Measurements from ENCODE around the gene AR. TPM values are rescaled to one million over a fixed set of nuclear protein-coding genes. Genes with fewer than 3 reads are reported as not detected.

AR gene
- total and polyA plus RNA-seq, 2 of the 8 experiments (the other 6 are each of a cell fraction or from before 2014, with no cell fraction given): 7.1 to 10.7 TPM

DNA sequence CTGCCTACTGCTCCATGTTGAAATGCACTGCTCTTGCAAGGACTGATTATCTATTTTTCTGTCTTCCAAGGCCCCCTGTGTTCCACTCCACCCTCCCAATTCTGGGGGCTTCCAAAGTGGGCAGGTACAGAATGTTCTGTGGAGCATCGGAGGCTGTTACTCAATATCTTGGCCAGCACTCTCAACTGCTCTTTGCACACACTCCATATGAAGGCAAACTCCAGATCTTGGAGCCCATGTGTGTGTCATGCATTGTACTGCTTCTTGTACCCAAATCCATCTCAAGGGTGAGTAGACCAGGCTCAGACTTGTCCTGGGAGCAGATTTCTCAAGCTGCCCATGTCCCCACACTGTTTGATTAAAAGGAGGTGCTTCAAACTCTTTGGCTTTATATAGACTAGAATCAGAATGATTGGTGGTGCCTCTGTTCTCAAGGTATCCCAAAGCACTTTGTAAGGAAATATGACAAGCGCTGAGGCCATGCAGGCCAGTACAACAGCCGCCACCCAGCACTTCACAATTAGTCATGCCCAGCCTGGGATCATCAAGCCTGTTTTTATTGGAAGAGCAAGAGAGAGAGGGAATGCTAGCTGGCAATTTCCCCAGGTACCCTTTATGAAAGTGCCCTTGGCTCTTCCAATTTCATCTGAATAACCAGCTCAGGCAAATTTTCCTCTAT, 44.3 kb downstream of the AR start:
- no peak for FAIRE-seq
- TF ChIP-seq PHF8 (conservative IDR thresholded peaks at IDR 0.05; ENCODE audit: low read depth, low read length) (no peak), GTF2F1 (IDR thresholded peaks at IDR 0.05; ENCODE audit: borderline replicate concordance, low read depth, low read length) (no peak), SUZ12 (IDR thresholded peaks at IDR 0.05; ENCODE audit: low read length) (no peak), FOSL1 (IDR thresholded peaks at IDR 0.05; ENCODE audit: insufficient read depth, low read depth, low read length) (no peak), YY1 (IDR thresholded peaks at IDR 0.05; ENCODE audit: low read depth, low read length) (no peak), MAFK (IDR thresholded peaks at IDR 0.05; ENCODE audit: low read depth, low read length) (no peak), EZH2 (IDR thresholded peaks at IDR 0.05; ENCODE audit: low read depth, low read length, severe bottlenecking) (no peak)

More for the DNA sequence above, 44.3 kb downstream of the AR start:
- ChIA-PET CTCF (ENCODE audit: partially characterized antibody) (interaction anchor here (1.6 kb wide), 1 partner anchor 32 kb away, joined by 3 read pairs; no protein-coding TSS in a partner anchor), POLR2A (ENCODE audit: partially characterized antibody) (no interaction called here)
- H3K27ac ChIP-seq (ENCODE audit: low read depth, low read length): no peak overlapping the region
- no peaks in the 10 kb centered on the region for H4K20me1 ChIP-seq (replicated peaks in 1 of 2; ENCODE audit: control insufficient read depth in 1 of 2, insufficient read depth in 2 of 2, low read length in 2 of 2)
- DNase-seq (ENCODE audit: low read depth in 1 of 2, low spot score in 2 of 2): no peak
- no peaks in the 10 kb centered on the region for H3K79me1 ChIP-seq (ENCODE audit: low read depth, low read length)
- WGBS, 2 experiments (ENCODE audit: extremely low coverage in 1 of 2, insufficient coverage in 1 of 2, insufficient read length in 1 of 2, insufficient replicate concordance in 2 of 2, low coverage in 1 of 2, low lambda C conversion rate in 2 of 2, missing lambda C conversion rate in 1 of 2): 100% methylated on average over 3 of the region's 3 CpGs; no CpG with 5 or more reads in 1 of the 2 experiments
- H3K4me2 ChIP-seq (ENCODE audit: insufficient read depth in 1 of 2, low read depth in 2 of 2, low read length in 2 of 2): no peak overlapping the region
- no peak overlapping the region for H2BK5ac ChIP-seq (ENCODE audit: low read depth, low read length)
- no peak overlapping the region for H2AK5ac ChIP-seq (ENCODE audit: low read depth, low read length)
- H3K9ac ChIP-seq (replicated peaks in 1 of 4; ENCODE audit: extremely low read depth in 1 of 4, low read depth in 3 of 4, low read length in 3 of 4): no peak overlapping the region
- H3K56ac ChIP-seq (replicated peaks; ENCODE audit: insufficient read length, low read depth, low read length): no peak overlapping the region
- no peak overlapping the region for H3K4me3 ChIP-seq (ENCODE audit: extremely low read depth in 1 of 4, insufficient read depth in 2 of 4, low read depth in 3 of 4, low read length in 4 of 4)
- H3K4ac ChIP-seq (replicated peaks; ENCODE audit: insufficient read length, low read depth, low read length): no peak overlapping the region
- H4K8ac ChIP-seq (ENCODE audit: extremely low read depth, insufficient read depth, low read length): no peak overlapping the region
- no peaks in the 10 kb centered on the region for H3K23me2 ChIP-seq (ENCODE audit: low read depth, low read length)
- H3K9me3 ChIP-seq (ENCODE audit: insufficient read depth in 2 of 2, low read depth in 1 of 2, low read length in 1 of 2): no peaks in the 10 kb centered on the region
- H2BK12ac ChIP-seq (ENCODE audit: low read depth, low read length): no peak overlapping the region
- H4K5ac ChIP-seq (ENCODE audit: insufficient read length, low read depth, low read length): no peak overlapping the region
- H3K36me3 ChIP-seq (ENCODE audit: control insufficient read depth in 2 of 4, insufficient read depth in 4 of 4, low read length in 3 of 4): no peaks in the 10 kb centered on the region
- H3K18ac ChIP-seq (ENCODE audit: extremely low read depth, low read length): no peak overlapping the region
- no peak overlapping the region for H3K23ac ChIP-seq (ENCODE audit: insufficient read length)
- no peaks in the 10 kb centered on the region; a peak in 1 of 7 replicates for H3K4me1 ChIP-seq (replicated peaks in 1 of 4; ENCODE audit: control insufficient read depth in 3 of 4, insufficient read depth in 4 of 4, low read length in 3 of 4)
- no peak overlapping the region for H2BK120ac ChIP-seq (replicated peaks; ENCODE audit: low read depth, low read length)
- H3K79me2 ChIP-seq (ENCODE audit: control insufficient read depth in 1 of 2, insufficient read depth in 2 of 2, low read length in 2 of 2): no peaks in the 10 kb centered on the region
- H2BK20ac ChIP-seq (ENCODE audit: low read length): no peak overlapping the region
- no peak overlapping the region for H4K91ac ChIP-seq (replicated peaks; ENCODE audit: insufficient read length, low read length)
- H3K14ac ChIP-seq (ENCODE audit: insufficient read length): no peak overlapping the region
- no peak overlapping the region for H2BK15ac ChIP-seq (ENCODE audit: low read length)
- H2AFZ ChIP-seq (ENCODE audit: low read length): no peak overlapping the region
- H3K27me3 ChIP-seq (replicated peaks in 1 of 4; ENCODE audit: control insufficient read depth in 3 of 4, extremely low read depth in 1 of 4, insufficient read depth in 3 of 4, low read length in 3 of 4): no peaks in the 10 kb centered on the region

Data from H1 (cell line).